Right lobe of liver (tissue), 6 donors: ENCODE results near the gene FAU. TPM values are rescaled to one million over a fixed set of nuclear protein-coding genes. Genes with fewer than 3 reads are reported as not detected.

ENCODE experiments used
- ATAC-seq, 4 donors: fragments of 200-7000 bp; cut with Tn5 transposase; one replicate each; pipeline ENCODE4 v1.9.1; 2020; ENCODE audit warnings: mild to moderate bottlenecking in 4 of 4, moderate library complexity in 4 of 4
- DNase-seq, 3 donors: peaks; one replicate each; pipeline ENCODE4 v3.0.0-alpha.2; 2020
- H3K27ac ChIP-seq, 3 donors: fragments of 200-600 bp; one replicate each; pipeline ENCODE4 v1.8.0; 2022
- H3K27me3 ChIP-seq, 2 donors: fragments of 200-600 bp; one replicate each; pipeline ENCODE4 v1.8.0; 2022
- H3K36me3 ChIP-seq, 4 donors: fragments of 200-600 bp; sonication (generic) in 1 of 4; one replicate each; pipeline versions ENCODE4 v1.5.1 to v1.8.0; 2017 to 2022; ENCODE audit warnings: control low read depth in 1 of 4
- H3K4me1 ChIP-seq, 4 donors: fragments of 200-600 bp; sonication (generic) in 1 of 4; one replicate each; pipeline versions ENCODE4 v1.5.1 to v1.8.0; 2017 to 2022; ENCODE audit warnings: control low read depth in 1 of 4
- H3K4me3 ChIP-seq, 3 donors: fragments of 200-600 bp; one replicate each; pipeline ENCODE4 v1.8.0; 2022
- H3K9me3 ChIP-seq, 4 donors: fragments of 200-600 bp; sonication (generic) in 1 of 4; one replicate each; pipeline versions ENCODE4 v1.5.1 to v1.8.0; 2017 to 2022; ENCODE audit warnings: control low read depth in 1 of 4
- CTCF ChIP-seq, 4 donors: fragments of 200-600 bp in 3 of 4; fragments of 450-650 bp in 1 of 4; IDR thresholded peaks; one replicate each; pipeline versions ENCODE4 v1.5.1 to v1.8.0; 2016 to 2022; ENCODE audit warnings: antibody characterized with exemption in 4 of 4, mild to moderate bottlenecking in 2 of 4
- POLR2A ChIP-seq: fragments of 450-650 bp; IDR thresholded peaks from one replicate; pipeline ENCODE4 v1.6.1; 2017; ENCODE audit warnings: antibody characterized with exemption, mild to moderate bottlenecking
- WGBS: methylation state at CpG from one replicate; pipeline ENCODE4 v1.1.6; 2018; ENCODE audit warnings: low coverage, low lambda C conversion rate; ENCODE audit not compliant: insufficient coverage; ENCODE audit errors: missing lambda C conversion rate; 5-methylcytosine and 5-hydroxymethylcytosine counted together
- intact Hi-C, 2 donors: fragments of 100-400 bp; cut with DNase I; formaldehyde crosslinking; loops; one replicate each; pipeline versions ENCODE4 v1.11.2 to v1.14.1; 2022
- total RNA-seq, 6 experiments: library from RNA; depleted of rRNA in 2 of 6; stranded (reverse); fragments of >200 nt in 2 of 6; fragmentation: NEBNext Ultra II Directional in 3 of 6; extraction: Animal tissue kit (Norgen Biotek cat#: 25700) in 3 of 6; gene quantifications; one replicate each; pipeline versions ENCODE4 v1.1.0 to v1.2.4, GENCODE V29; 2016 to 2023
- donor health status: DM: no; HTN: yes; CAD: no.
- donor health status: DM: no; HTN: no; CAD: no.
- donor health status: DM: no; HTN: no; CAD: no.
- donor health status: DM: no; HTN: yes; CAD: no.
- donor health status: DM: no; HTN: yes; CAD: no.

The FAU gene
- total RNA-seq, 6 experiments from 2014 or later = 287 to 472 (median 343) TPM

DNA sequence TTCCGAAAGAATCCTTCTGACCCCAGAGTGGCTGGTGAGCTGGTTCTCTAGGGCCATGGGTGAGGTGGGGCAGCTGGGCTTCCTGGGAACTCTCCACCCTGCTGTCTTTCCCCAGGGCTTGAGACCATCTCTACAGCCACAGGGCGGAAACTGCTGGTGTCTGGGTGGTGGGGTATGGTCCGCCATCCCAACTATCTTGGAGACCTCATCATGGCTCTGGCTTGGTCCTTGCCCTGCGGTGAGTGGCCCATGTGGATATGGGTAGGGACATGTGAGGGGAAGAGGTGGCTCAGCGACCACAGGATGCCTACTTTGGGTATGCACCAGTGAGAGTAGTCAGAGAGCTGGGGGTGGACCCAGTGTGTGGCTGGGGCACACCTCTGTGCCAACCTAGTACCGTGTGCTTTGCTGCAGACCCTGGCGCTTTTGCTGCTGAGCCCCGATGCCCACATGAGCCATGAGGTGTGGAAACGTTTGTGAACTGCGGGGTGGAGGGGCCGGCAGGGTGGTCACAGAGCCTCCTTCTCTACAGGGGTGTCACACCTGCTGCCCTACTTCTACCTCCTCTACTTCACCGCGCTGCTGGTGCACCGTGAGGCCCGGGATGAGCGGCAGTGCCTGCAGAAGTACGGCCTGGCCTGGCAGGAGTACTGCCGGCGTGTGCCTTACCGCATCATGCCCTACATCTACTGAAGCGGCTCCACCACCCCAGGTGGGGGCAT lies 6.4 kb downstream of the FAU start:
- H3K36me3 ChIP-seq = peaks cover 3 to 20% (median 9%) of the 10 kb centered on the region in 4 donors
- ATAC-seq (no peak), DNase-seq (peak in 1 of 3 donors; percentile 53)
- no peaks in the 10 kb centered on the region for H3K9me3 ChIP-seq
- H3K27ac ChIP-seq = no peak overlapping the region
- H3K4me1 ChIP-seq = peaks cover 0 to 42% (median 25%) of the 10 kb centered on the region in 4 donors
- intact Hi-C loops = no loop called here
- TF ChIP-seq POLR2A (no peak), CTCF (IDR thresholded peaks at IDR 0.05) (no peak)
- no peaks in the 10 kb centered on the region for H3K27me3 ChIP-seq
- WGBS = 86% methylated on average over 1 of the region's 21 CpGs
- H3K4me3 ChIP-seq = no peak overlapping the region

DNA sequence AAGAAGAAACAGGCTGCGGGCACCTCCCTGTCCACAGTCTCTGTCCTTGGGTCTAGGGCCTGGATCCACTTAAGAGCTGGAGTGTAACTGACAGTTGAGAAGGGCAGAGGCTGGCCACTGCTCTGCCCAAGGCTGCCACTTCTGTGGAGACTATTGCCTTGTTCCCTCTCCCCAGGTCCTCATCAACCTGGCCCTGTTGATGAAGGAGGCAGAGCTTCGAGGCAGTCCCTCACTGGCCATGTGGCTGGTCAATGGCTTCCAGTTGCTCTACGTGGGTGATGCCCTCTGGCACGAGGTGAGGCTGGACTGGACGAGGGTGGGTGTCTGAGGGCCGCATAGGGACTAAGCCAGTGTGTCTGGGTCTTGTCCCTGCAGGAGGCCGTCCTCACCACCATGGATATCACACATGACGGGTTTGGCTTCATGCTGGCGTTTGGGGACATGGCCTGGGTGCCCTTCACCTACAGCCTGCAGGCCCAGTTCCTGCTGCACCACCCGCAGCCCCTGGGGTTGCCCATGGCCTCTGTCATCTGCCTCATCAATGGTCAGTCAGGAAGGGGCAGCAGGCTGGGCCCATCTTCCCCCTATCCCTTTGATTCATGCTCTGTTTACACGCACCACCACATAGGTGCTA lies 7.3 kb downstream of the FAU start:
- H3K9me3 ChIP-seq = no peaks in the 10 kb centered on the region
- peak overlapping the region in 2 of 3 donors; percentile 69 to 93 for H3K27ac ChIP-seq
- peaks cover 0 to 44% (median 26%) of the 10 kb centered on the region in 4 donors for H3K4me1 ChIP-seq
- ATAC-seq (no peak), DNase-seq (no peak)
- intact Hi-C loops = loop anchor here in 1 of 2 donors (5.0 kb wide), 1 partner anchor 143 kb away; no protein-coding TSS in a partner anchor
- H3K36me3 ChIP-seq = peaks cover 0 to 11% (median 2%) of the 10 kb centered on the region in 4 donors
- WGBS = 100% methylated on average over 1 of the region's 11 CpGs
- H3K4me3 ChIP-seq = no peak overlapping the region
- H3K27me3 ChIP-seq = no peaks in the 10 kb centered on the region
- TF ChIP-seq POLR2A = no peak

DNA sequence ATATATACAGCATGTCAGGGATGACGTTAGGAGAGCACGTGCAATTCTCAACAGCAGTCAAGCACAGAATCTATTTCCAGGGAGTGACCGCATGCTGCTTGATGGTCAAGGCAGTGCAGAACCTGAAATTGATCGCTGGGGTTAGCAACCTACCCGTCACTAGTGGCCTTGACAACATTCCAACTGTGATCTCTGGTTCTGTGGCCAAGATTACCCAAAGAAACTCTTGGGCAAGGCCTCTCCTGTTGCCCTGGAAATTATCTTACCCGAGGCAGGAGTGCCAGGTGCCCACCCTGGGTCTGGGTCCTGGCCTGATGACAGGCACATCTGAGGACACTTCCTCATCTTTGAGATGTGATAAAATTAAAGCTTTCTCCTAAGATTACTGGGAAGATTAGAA lies 8.1 kb downstream of the FAU start:
- peak in 2 of 4 donors; percentile 2 to 4 for ATAC-seq
- H3K4me1 ChIP-seq = peaks cover 0 to 44% (median 26%) of the 10 kb centered on the region in 4 donors
- TF ChIP-seq CTCF (IDR thresholded peaks at IDR 0.05) (no peak), POLR2A (no peak)
- no peaks in the 10 kb centered on the region for H3K9me3 ChIP-seq
- 16% methylated on average over 6 of the region's 6 CpGs for WGBS
- H3K27me3 ChIP-seq = no peaks in the 10 kb centered on the region
- peaks cover 0 to 5% (median 1%) of the 10 kb centered on the region in 4 donors for H3K36me3 ChIP-seq
- H3K27ac ChIP-seq = peak overlapping the region; percentile 64 to 93 (median 69)
- intact Hi-C loops = loop anchor here in 1 of 2 donors (5.0 kb wide), 1 partner anchor 143 kb away; no protein-coding TSS in a partner anchor
- no peak overlapping the region for H3K4me3 ChIP-seq
- peak in 1 of 3 donors; percentile 82 for DNase-seq

DNA sequence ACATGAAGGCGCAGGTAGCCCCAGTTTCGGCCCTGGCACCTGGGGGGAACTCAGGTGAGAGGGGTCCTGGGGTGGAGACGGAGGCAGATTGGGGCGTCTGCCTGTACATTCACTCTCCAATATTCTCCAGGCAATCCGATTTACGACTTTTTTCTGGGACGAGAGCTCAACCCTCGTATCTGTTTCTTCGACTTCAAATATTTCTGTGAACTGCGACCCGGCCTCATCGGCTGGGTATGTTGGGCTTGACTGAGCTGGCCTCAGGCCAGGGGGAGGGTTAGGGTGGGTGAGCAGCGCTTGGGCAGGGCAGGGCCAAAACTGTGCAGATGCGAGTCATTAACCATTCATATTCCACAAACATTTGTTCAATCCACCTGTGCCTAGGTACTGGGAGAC lies 8.6 kb downstream of the FAU start:
- Histone ChIP-seq H3K27ac (peak overlapping the region; percentile 64 to 93 (median 69)), H3K9me3 (no peaks in the 10 kb centered on the region), H3K4me1 (peaks cover 0 to 44% (median 26%) of the 10 kb centered on the region in 4 donors), H3K27me3 (no peaks in the 10 kb centered on the region), H3K4me3 (peak overlapping the region in 2 of 3 donors; percentile 54 to 62), H3K36me3 (peaks cover 0 to 4% (median 1%) of the 10 kb centered on the region in 4 donors)
- DNase-seq = no peak
- WGBS = 9% methylated on average over 14 of the region's 14 CpGs
- no peak for TF ChIP-seq POLR2A
- no peak for TF ChIP-seq CTCF (IDR thresholded peaks at IDR 0.05)
- ATAC-seq = no peak
- intact Hi-C loops = loop anchor here in 1 of 2 donors (5.0 kb wide), 1 partner anchor 144 kb away; no protein-coding TSS in a partner anchor
